HepG2 (cell line): ENCODE measurements around the gene SERINC1. TPM values are rescaled to one million over a fixed set of nuclear protein-coding genes. Genes with fewer than 3 reads are reported as not detected.

Experiments used
- ATAC-seq: fragments of 200-7000 bp; cut with Tn5 transposase; 3 replicates; pipeline ENCODE4 v1.9.1; 2020; ENCODE audit warnings: mild to moderate bottlenecking, moderate library complexity
- BruUV-seq: library from RNA; stranded (reverse); fragments of 400-500 nt; replicated peaks from 2 replicates; lab custom pipeline; 2021; lab: Mats Ljungman, UMichigan
- CTCF ChIA-PET: fragments of 300-600 bp; formaldehyde crosslinking; extraction: SDS; loops from one replicate; lab custom pipeline; 2021; ENCODE audit warnings: low total read pairs, inconsistent platforms, low intra/inter-chr PET ratio; lab: Yijun Ruan, JAX
- POLR2A ChIA-PET: fragments of 350-600 bp; sonication (Branson Sonifier 250); formaldehyde crosslinking; loops from one replicate; lab custom pipeline; 2020; ENCODE audit warnings: antibody characterized with exemption, inconsistent platforms; lab: Yijun Ruan, JAX
- DNase-seq: peaks from one replicate; pipeline ENCODE4 v3.0.0-alpha.2; 2015; ENCODE audit warnings: low spot score
- FAIRE-seq: peaks from 3 replicates; lab custom pipeline; 2011; peaks lifted over from hg19 to GRCh38; lab: Jason Lieb, UNC
- H2AFZ ChIP-seq: one replicate; pipeline ENCODE4 v1.6.1; 2011; ENCODE audit warnings: low read length, inconsistent platforms
- H3K27ac ChIP-seq: fragments of 300-600 bp; 3 replicates; pipeline ENCODE4 v1.8.0; 2011; ENCODE audit warnings: mixed run types, mild to moderate bottlenecking, mixed read lengths, low read length, inconsistent platforms; ENCODE audit not compliant: insufficient read depth; ENCODE audit errors: extremely low read length
- H3K27me3 ChIP-seq, 2 experiments: fragments of 200-600 bp in 1 of 2; 2 replicates in 1 of 2; 3 replicates in 1 of 2; pipeline versions ENCODE4 v1.6.0 to v1.8.0; 2011; ENCODE audit warnings: low read length in 2 of 2, mild to moderate bottlenecking in 2 of 2, moderate library complexity in 2 of 2, inconsistent platforms in 1 of 2; ENCODE audit not compliant: insufficient read depth in 2 of 2, control insufficient read depth in 1 of 2
- H3K36me3 ChIP-seq, 2 experiments: fragments of 200-600 bp in 1 of 2; replicated peaks in 1 of 2; 2 replicates in 1 of 2; 3 replicates in 1 of 2; pipeline versions ENCODE4 v1.5.1 to v1.8.0; 2011; ENCODE audit warnings: low read length in 2 of 2, inconsistent platforms in 1 of 2; ENCODE audit not compliant: insufficient read depth in 2 of 2, control insufficient read depth in 1 of 2
- H3K4me1 ChIP-seq: 2 replicates; pipeline ENCODE4 v1.5.1; 2012; ENCODE audit warnings: low read length, inconsistent platforms; ENCODE audit not compliant: insufficient read depth
- H3K4me2 ChIP-seq: 2 replicates; pipeline ENCODE4 v1.6.0; 2011; ENCODE audit warnings: low read depth, low read length, inconsistent platforms
- H3K4me3 ChIP-seq, 3 experiments: fragments of 200-600 bp in 1 of 3; sonication (generic), shearing (Covaris generic) in 1 of 3; replicated peaks in 1 of 3; 2 replicates each; pipeline ENCODE4 v1.5.1; 2011 to 2016; ENCODE audit warnings: low read length in 3 of 3, inconsistent platforms in 2 of 3, low read depth in 2 of 3, mild to moderate bottlenecking in 2 of 3, control low read depth in 1 of 3, mixed read lengths in 1 of 3; ENCODE audit not compliant: insufficient read depth in 1 of 3
- H3K79me2 ChIP-seq: one replicate; pipeline ENCODE4 v1.6.1; 2011; ENCODE audit warnings: low read length, inconsistent platforms; ENCODE audit not compliant: insufficient read depth
- H3K9ac ChIP-seq: 2 replicates; pipeline ENCODE4 v1.6.0; 2011; ENCODE audit warnings: mild to moderate bottlenecking, low read depth, low read length, inconsistent platforms; ENCODE audit not compliant: insufficient read depth
- H3K9me3 ChIP-seq: 2 replicates; pipeline ENCODE4 v1.5.1; 2012; ENCODE audit warnings: mild to moderate bottlenecking, low read length
- H4K20me1 ChIP-seq: 2 replicates; pipeline ENCODE4 v1.6.0; 2011; ENCODE audit warnings: inconsistent platforms, mild to moderate bottlenecking, low read length, moderate library complexity; ENCODE audit not compliant: insufficient read depth
- ADNP ChIP-seq: sonication (generic); formaldehyde crosslinking; IDR thresholded peaks from 2 replicates; pipeline ENCODE4 v1.4.0; 2020; ENCODE audit warnings: missing genetic modification reagents
- ETV6 ChIP-seq: sonication (generic); formaldehyde crosslinking; conservative IDR thresholded peaks from 2 replicates; pipeline ENCODE4 v1.4.0; 2020; ENCODE audit warnings: missing genetic modification reagents
- JARID2 ChIP-seq: sonication (generic); formaldehyde crosslinking; IDR thresholded peaks from 2 replicates; pipeline ENCODE4 v1.8.1; 2023; ENCODE audit warnings: missing genetic modification reagents, inconsistent platforms; ENCODE audit not compliant: insufficient replicate concordance
- KLF9 ChIP-seq: IDR thresholded peaks from 2 replicates; pipeline ENCODE4 v1.6.1; 2016; ENCODE audit warnings: low read depth
- MEIS1 ChIP-seq: sonication (generic); formaldehyde crosslinking; IDR thresholded peaks from 2 replicates; pipeline ENCODE4 v1.9.0; 2021; ENCODE audit warnings: mild to moderate bottlenecking, missing genetic modification reagents, moderate library complexity, borderline replicate concordance
- SP5 ChIP-seq: IDR thresholded peaks from 2 replicates; pipeline ENCODE4 v1.6.1; 2016; ENCODE audit warnings: low read depth, borderline replicate concordance
- TP53 ChIP-seq: sonication (generic); formaldehyde crosslinking; conservative IDR thresholded peaks from 2 replicates; pipeline ENCODE4 v1.4.0; 2020; ENCODE audit warnings: missing genetic modification reagents
- YY1 ChIP-seq: IDR thresholded peaks from 2 replicates; pipeline ENCODE4 v1.6.1; 2011; ENCODE audit warnings: low read length, low read depth, moderate library complexity, mild to moderate bottlenecking; ENCODE audit not compliant: insufficient read depth, insufficient replicate concordance
- ZKSCAN5 ChIP-seq: sonication (generic); formaldehyde crosslinking; IDR thresholded peaks from 2 replicates; pipeline ENCODE4 v1.5.1; 2020; ENCODE audit warnings: mild to moderate bottlenecking, missing genetic modification reagents
- ZMAT3 ChIP-seq: sonication (generic); formaldehyde crosslinking; conservative IDR thresholded peaks from 2 replicates; pipeline ENCODE4 v1.7.0; 2021; ENCODE audit warnings: missing genetic modification reagents
- ZNF264 ChIP-seq: sonication (generic); formaldehyde crosslinking; IDR thresholded peaks from 2 replicates; pipeline ENCODE4 v1.4.0; 2020; ENCODE audit warnings: missing genetic modification reagents
- ZNF343 ChIP-seq: sonication (generic); formaldehyde crosslinking; IDR thresholded peaks from 2 replicates; pipeline ENCODE4 v1.4.0; 2020; ENCODE audit warnings: mild to moderate bottlenecking, missing genetic modification reagents
- ZSCAN31 ChIP-seq: sonication (generic); formaldehyde crosslinking; IDR thresholded peaks from 2 replicates; pipeline ENCODE4 v1.5.0; 2020; ENCODE audit warnings: low read depth, mild to moderate bottlenecking, missing genetic modification reagents
- WGBS: methylation state at CpG from one replicate; pipeline ENCODE4 v1.1.6; 2017; ENCODE audit warnings: low lambda C conversion rate; 5-methylcytosine and 5-hydroxymethylcytosine counted together
- in situ Hi-C: cut with HindIII; loops from 2 replicates; pipeline ENCODE4 v1.10.0; 2017; ENCODE audit warnings: low pct_unique_long_range_greater_than_20kb; ENCODE audit not compliant: extremely low pct_ligation_motif_present
- intact Hi-C: fragments of 100-400 bp; cut with micrococcal nuclease; formaldehyde crosslinking; loops from one replicate; pipeline ENCODE4 v1.10.0; 2022; ENCODE audit not compliant: unreplicated experiment
- polyA plus RNA-seq, 8 experiments: library from polyadenylated mRNA; depleted of rRNA in 3 of 8; stranded (reverse) in 7 of 8; unstranded in 1 of 8; fragments of >200 nt; fragmentation: Illumina TruSeq in 4 of 8; extraction: Trizol in 4 of 8; gene quantifications; 2 replicates each; pipeline versions ENCODE4 v1.2.1 to v1.2.3, GENCODE V29; 2011 to 2016; ENCODE audit warnings: low read depth in 4 of 8, missing spikeins in 1 of 8, mixed read lengths in 1 of 8; ENCODE audit not compliant: insufficient read depth in 1 of 8
- total RNA-seq, 5 experiments: library from RNA; depleted of rRNA; stranded (reverse); fragments of >200 nt; fragmentation: Illumina TruSeq; extraction: Trizol; gene quantifications; 2 replicates each; pipeline ENCODE4 v1.2.3, GENCODE V29; 2016; ENCODE audit warnings: low read depth in 1 of 5
- TF ChIP-seq, protein P1 (sequence below): sonication (generic); formaldehyde crosslinking; conservative IDR thresholded peaks from 2 replicates; pipeline ENCODE4 v1.4.0; 2020; ENCODE audit warnings: missing genetic modification reagents
- TF ChIP-seq, protein P2 (sequence below): sonication (generic); formaldehyde crosslinking; IDR thresholded peaks from 2 replicates; pipeline ENCODE4 v1.4.0; 2020; ENCODE audit warnings: missing genetic modification reagents
- TF ChIP-seq, protein P3 (sequence below): sonication (generic); formaldehyde crosslinking; IDR thresholded peaks from 2 replicates; pipeline ENCODE4 v1.4.0; 2020; ENCODE audit warnings: mild to moderate bottlenecking, missing genetic modification reagents
- TF ChIP-seq, protein P4 (sequence below): IDR thresholded peaks from 2 replicates; pipeline ENCODE4 v1.6.1; 2016; ENCODE audit warnings: missing biosample characterization, missing genetic modification reagents, low read depth
- TF ChIP-seq, protein P5 (sequence below): sonication (generic); formaldehyde crosslinking; IDR thresholded peaks from 2 replicates; pipeline ENCODE4 v1.4.0; 2020; ENCODE audit warnings: missing genetic modification reagents

Gene SERINC1
- total and polyA plus RNA-seq, 2 of the 13 experiments (the other 11 are each of a cell fraction or from before 2014, with no cell fraction given): 93.5 to 112 TPM

DNA sequence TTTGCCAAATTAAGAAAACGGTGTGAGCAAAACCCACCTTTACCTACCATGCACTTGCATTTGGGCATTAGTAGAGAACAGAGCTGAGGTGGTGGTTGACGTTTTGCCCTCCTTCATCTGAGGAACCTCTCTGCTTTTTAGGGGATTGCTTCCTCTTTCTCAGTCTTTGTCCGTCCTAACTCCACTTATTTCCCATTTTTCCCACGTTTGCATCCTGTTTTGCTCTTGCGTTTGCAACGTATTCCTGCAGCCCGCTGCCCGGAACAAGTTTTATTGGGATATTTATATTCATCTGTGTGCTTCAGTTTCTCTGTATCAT is 374 bp upstream of the SERINC1 start:
- Histone ChIP-seq H3K9ac (peak overlapping the region; percentile 83), H3K9me3 (no peaks in the 10 kb centered on the region), H3K79me2 (peaks cover 49% of the 10 kb centered on the region), H3K27ac (peak overlapping the region; percentile 75), H2AFZ (peak overlapping the region; percentile 99), H3K4me3 (peak overlapping the region; percentile 82 to 96 (median 92)), H3K27me3 (no peaks in the 10 kb centered on the region; a peak in 2 of 5 replicates), H3K4me1 (peaks cover 27% of the 10 kb centered on the region), H3K4me2 (peak overlapping the region; percentile 83), H3K36me3 (0 out of 5 replicates have a peak, but pooled peaks cover 0 to 1% of the 10 kb centered on the region in 2 experiments), H4K20me1 (peaks cover 38% of the 10 kb centered on the region)
- BruUV-seq: no TSS peak
- FAIRE-seq: no peak
- in situ Hi-C loops: no loop called here
- DNase-seq: no peak
- ChIA-PET POLR2A (interaction anchor here (0.9 to 1.7 kb wide), 7 partner anchors 13 to 326 kb away, joined by 3 to 10 read pairs (median 5); partner anchors contain the start of genes HSF2 and SMPDL3A), CTCF (no interaction called here)
- intact Hi-C loops: loop anchor here (5.0 kb wide), 4 partner anchors 75 to 320 kb away; partner anchors contain the start of genes HSF2 and PKIB
- ATAC-seq: peak; percentile 69
- whole genome bisulfite sequencing: 0% methylated on average over 7 of the region's 8 CpGs
- TF ChIP-seq YY1: no peak
- TF ChIP-seq ZNF264 (CRISPR knock-in tag): peak; percentile 4; the same call in 1 of the 2 replicates
- no peak for TF ChIP-seq ZSCAN31 (CRISPR knock-in tag)
- TF ChIP-seq KLF9 (CRISPR knock-in tag): peak; percentile 83; the same call in 1 of the 2 replicates
- TF ChIP-seq ADNP (CRISPR knock-in tag): no peak
- TF ChIP-seq, protein P1, sequence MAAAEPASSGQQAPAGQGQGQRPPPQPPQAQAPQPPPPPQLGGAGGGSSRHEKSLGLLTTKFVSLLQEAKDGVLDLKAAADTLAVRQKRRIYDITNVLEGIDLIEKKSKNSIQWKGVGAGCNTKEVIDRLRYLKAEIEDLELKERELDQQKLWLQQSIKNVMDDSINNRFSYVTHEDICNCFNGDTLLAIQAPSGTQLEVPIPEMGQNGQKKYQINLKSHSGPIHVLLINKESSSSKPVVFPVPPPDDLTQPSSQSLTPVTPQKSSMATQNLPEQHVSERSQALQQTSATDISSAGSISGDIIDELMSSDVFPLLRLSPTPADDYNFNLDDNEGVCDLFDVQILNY (CRISPR knock-in tag): no peak
- TF ChIP-seq, protein P2, sequence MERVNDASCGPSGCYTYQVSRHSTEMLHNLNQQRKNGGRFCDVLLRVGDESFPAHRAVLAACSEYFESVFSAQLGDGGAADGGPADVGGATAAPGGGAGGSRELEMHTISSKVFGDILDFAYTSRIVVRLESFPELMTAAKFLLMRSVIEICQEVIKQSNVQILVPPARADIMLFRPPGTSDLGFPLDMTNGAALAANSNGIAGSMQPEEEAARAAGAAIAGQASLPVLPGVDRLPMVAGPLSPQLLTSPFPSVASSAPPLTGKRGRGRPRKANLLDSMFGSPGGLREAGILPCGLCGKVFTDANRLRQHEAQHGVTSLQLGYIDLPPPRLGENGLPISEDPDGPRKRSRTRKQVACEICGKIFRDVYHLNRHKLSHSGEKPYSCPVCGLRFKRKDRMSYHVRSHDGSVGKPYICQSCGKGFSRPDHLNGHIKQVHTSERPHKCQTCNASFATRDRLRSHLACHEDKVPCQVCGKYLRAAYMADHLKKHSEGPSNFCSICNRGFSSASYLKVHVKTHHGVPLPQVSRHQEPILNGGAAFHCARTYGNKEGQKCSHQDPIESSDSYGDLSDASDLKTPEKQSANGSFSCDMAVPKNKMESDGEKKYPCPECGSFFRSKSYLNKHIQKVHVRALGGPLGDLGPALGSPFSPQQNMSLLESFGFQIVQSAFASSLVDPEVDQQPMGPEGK: no peak
- TF ChIP-seq ETV6: no peak
- no peak for TF ChIP-seq JARID2 (CRISPR knock-in tag)
- no peak for TF ChIP-seq ZMAT3
- TF ChIP-seq MEIS1 (CRISPR knock-in tag): 0 out of 2 replicates have a peak, but pooled peaks have one; percentile 16
- no peak for TF ChIP-seq TP53
- no peak for TF ChIP-seq ZKSCAN5 (CRISPR knock-in tag)
- TF ChIP-seq, protein P3, sequence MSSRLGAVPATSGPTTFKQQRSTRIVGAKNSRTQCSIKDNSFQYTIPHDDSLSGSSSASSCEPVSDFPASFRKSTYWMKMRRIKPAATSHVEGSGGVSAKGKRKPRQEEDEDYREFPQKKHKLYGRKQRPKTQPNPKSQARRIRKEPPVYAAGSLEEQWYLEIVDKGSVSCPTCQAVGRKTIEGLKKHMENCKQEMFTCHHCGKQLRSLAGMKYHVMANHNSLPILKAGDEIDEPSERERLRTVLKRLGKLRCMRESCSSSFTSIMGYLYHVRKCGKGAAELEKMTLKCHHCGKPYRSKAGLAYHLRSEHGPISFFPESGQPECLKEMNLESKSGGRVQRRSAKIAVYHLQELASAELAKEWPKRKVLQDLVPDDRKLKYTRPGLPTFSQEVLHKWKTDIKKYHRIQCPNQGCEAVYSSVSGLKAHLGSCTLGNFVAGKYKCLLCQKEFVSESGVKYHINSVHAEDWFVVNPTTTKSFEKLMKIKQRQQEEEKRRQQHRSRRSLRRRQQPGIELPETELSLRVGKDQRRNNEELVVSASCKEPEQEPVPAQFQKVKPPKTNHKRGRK (CRISPR knock-in tag): peak; percentile 40; the same call in 1 of the 2 replicates
- TF ChIP-seq, protein P4, sequence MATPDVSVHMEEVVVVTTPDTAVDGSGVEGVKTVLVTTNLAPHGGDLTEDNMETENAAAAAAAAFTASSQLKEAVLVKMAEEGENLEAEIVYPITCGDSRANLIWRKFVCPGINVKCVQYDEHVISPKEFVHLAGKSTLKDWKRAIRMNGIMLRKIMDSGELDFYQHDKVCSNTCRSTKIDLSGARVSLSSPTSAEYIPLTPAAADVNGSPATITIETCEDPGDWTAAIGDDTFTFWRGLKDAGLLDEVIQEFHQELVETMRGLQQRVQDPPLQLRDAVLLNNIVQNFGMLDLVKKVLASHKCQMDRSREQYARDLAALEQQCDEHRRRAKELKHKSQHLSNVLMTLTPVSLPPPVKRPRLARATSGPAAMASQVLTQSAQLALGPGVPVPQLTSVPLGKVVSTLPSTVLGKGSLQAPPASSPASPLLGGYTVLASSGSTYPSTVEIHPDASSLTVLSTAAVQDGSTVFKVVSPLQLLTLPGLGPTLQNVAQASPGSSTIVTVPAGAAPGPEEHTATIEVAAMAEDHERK (CRISPR knock-in tag): no peak
- 0 out of 2 replicates have a peak, but pooled peaks have one; percentile 0 for TF ChIP-seq ZNF343 (CRISPR knock-in tag)
- no peak for TF ChIP-seq SP5 (CRISPR knock-in tag)
- TF ChIP-seq, protein P5, sequence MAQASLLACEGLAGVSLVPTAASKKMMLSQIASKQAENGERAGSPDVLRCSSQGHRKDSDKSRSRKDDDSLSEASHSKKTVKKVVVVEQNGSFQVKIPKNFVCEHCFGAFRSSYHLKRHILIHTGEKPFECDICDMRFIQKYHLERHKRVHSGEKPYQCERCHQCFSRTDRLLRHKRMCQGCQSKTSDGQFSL (CRISPR knock-in tag): no peak
